ENCODE data around the gene MTA1.

Gene MTA1

GRCh38 chr14:105422695-105423487 lies 3.3 kb downstream of the MTA1 start:
- no peak for DNase-seq (ENCODE audit: low read depth, low spot score)

GRCh38 chr14:105423488-105424195 lies 4.0 kb downstream of the MTA1 start:
- DNase-seq (ENCODE audit: low read depth, low spot score): no peak

- no peak for DNase-seq (ENCODE audit: low read depth, low spot score)
Measured at GRCh38 chr14:105424861-105425260, 5.2 kb downstream of the MTA1 start.

- no peak for DNase-seq (ENCODE audit: low read depth, low spot score)
Measured at GRCh38 chr14:105425823-105426247, 6.2 kb downstream of the MTA1 start.

GRCh38 chr14:105426416-105427130 lies 6.9 kb downstream of the MTA1 start:
- no peak for DNase-seq (ENCODE audit: low read depth, low spot score)

- DNase-seq (ENCODE audit: low read depth, low spot score): no peak
Measured at GRCh38 chr14:105427412-105427811, 7.8 kb downstream of the MTA1 start.

- no peak for DNase-seq (ENCODE audit: low read depth, low spot score)
Measured at GRCh38 chr14:105427936-105428485, 8.4 kb downstream of the MTA1 start.

GRCh38 chr14:105430042-105430441 lies 10.4 kb downstream of the MTA1 start:
- no peak for DNase-seq (ENCODE audit: low read depth, low spot score)

GRCh38 chr14:105430565-105430964 lies 10.9 kb downstream of the MTA1 start:
- DNase-seq (ENCODE audit: low read depth, low spot score): no peak

- no peak for DNase-seq (ENCODE audit: low read depth, low spot score)
Measured at GRCh38 chr14:105431256-105431655, 11.6 kb downstream of the MTA1 start.

GRCh38 chr14:105432657-105433056 lies 13.0 kb downstream of the MTA1 start:
- no peak for DNase-seq (ENCODE audit: low read depth, low spot score)

GRCh38 chr14:105433161-105433605 lies 13.6 kb downstream of the MTA1 start:
- DNase-seq (ENCODE audit: low read depth, low spot score): no peak

GRCh38 chr14:105436402-105436801 lies 16.8 kb downstream of the MTA1 start:
- DNase-seq (ENCODE audit: low read depth, low spot score): no peak

GRCh38 chr14:105436891-105437722 lies 17.5 kb downstream of the MTA1 start:
- DNase-seq (ENCODE audit: low read depth, low spot score): no peak

- DNase-seq (ENCODE audit: low read depth, low spot score): no peak
Measured at GRCh38 chr14:105437723-105438500, 18.3 kb downstream of the MTA1 start.

- DNase-seq (ENCODE audit: low read depth, low spot score): no peak
Measured at GRCh38 chr14:105439179-105439578, 19.6 kb downstream of the MTA1 start.

GRCh38 chr14:105439710-105440553 lies 20.3 kb downstream of the MTA1 start:
- no peak for DNase-seq (ENCODE audit: low read depth, low spot score)

GRCh38 chr14:105440554-105440900 lies 20.9 kb downstream of the MTA1 start:
- no peak for DNase-seq (ENCODE audit: low read depth, low spot score)

GRCh38 chr14:105440992-105441391 lies 21.4 kb downstream of the MTA1 start:
- no peak for DNase-seq (ENCODE audit: low read depth, low spot score)

- no peak for DNase-seq (ENCODE audit: low read depth, low spot score)
Measured at GRCh38 chr14:105442125-105442524, 22.5 kb downstream of the MTA1 start.

Data from activated CD4-positive, CD25-positive, alpha-beta regulatory T cell treated with anti-CD3 and anti-CD28 coated beads, Interleukin-2, amount 50 U/mL, for 16 hours (primary cell).